ENCODE results near the gene PDK3. TPM values are rescaled to one million over a fixed set of nuclear protein-coding genes. Genes with fewer than 3 reads are reported as not detected.
A peak's percentile ranks its signal among the peaks of the same experiment; 100 is the strongest.

The PDK3 gene
- total RNA-seq, 3 donors from 2014 or later (not counting 1 experiment from before 2014, with no cell fraction given): 21.9 to 30.9 (median 28.1) TPM

GRCh38 chrX:24547961-24548360 lies 82.9 kb downstream of the PDK3 start:
- Histone ChIP-seq H3K4me1 (ENCODE audit: control insufficient read depth, insufficient read depth, low read length) (no peaks in the 10 kb centered on the region), H3K36me3 (ENCODE audit: control insufficient read depth, insufficient read depth, low read length) (no peaks in the 10 kb centered on the region), H3K27ac (ENCODE audit: low read length) (no peak overlapping the region), H3K27me3 (ENCODE audit: control insufficient read depth, insufficient read depth, low read length) (no peaks in the 10 kb centered on the region), H3K9me3 (ENCODE audit: control insufficient read depth, insufficient read depth, low read length) (no peaks in the 10 kb centered on the region), H3K4me3 (ENCODE audit: low read length) (no peak overlapping the region)
- intact Hi-C loops (cut with micrococcal nuclease): no loop called here
- Mint-ChIP-seq H3K36me3 (no peaks in the 10 kb centered on the region), H3K4me1 (no peaks in the 10 kb centered on the region), H3K27ac (no peak overlapping the region), H3K4me3 (no peak overlapping the region), H3K9me3 (no peaks in the 10 kb centered on the region), H3K27me3 (ENCODE audit: low read depth in 2 of 2) (peaks cover 0 to 4% of the 10 kb centered on the region in 2 donors)
- no peak for TF ChIP-seq CTCF (IDR thresholded peaks at IDR 0.05)
- no CpG with 5 or more reads among the region's 1 CpG for WGBS (ENCODE audit: insufficient coverage)
- DNase-seq: no peak
- ATAC-seq: no peak

- no peak overlapping the region for H3K27ac Mint-ChIP-seq
- no peak for TF ChIP-seq CTCF (IDR thresholded peaks at IDR 0.05)
- no peaks in the 10 kb centered on the region for H3K36me3 Mint-ChIP-seq
- no peaks in the 10 kb centered on the region for H3K9me3 ChIP-seq (ENCODE audit: control insufficient read depth, insufficient read depth, low read length)
- H3K4me3 ChIP-seq (ENCODE audit: low read length): no peak overlapping the region
- intact Hi-C loops (cut with micrococcal nuclease): no loop called here
- no peaks in the 10 kb centered on the region for H3K27me3 ChIP-seq (ENCODE audit: control insufficient read depth, insufficient read depth, low read length)
- H3K27ac ChIP-seq (ENCODE audit: low read length): no peak overlapping the region
- no peaks in the 10 kb centered on the region for H3K9me3 Mint-ChIP-seq
- no peak overlapping the region for H3K4me3 Mint-ChIP-seq
- ATAC-seq (no peak), DNase-seq (no peak)
- no peaks in the 10 kb centered on the region for H3K4me1 Mint-ChIP-seq
- no peaks in the 10 kb centered on the region for H3K36me3 ChIP-seq (ENCODE audit: control insufficient read depth, insufficient read depth, low read length)
- whole genome bisulfite sequencing (ENCODE audit: insufficient coverage): 88% methylated on average over 2 of the region's 5 CpGs
- no peaks in the 10 kb centered on the region for H3K4me1 ChIP-seq (ENCODE audit: control insufficient read depth, insufficient read depth, low read length)
- H3K27me3 Mint-ChIP-seq (ENCODE audit: low read depth in 2 of 2): peaks cover 0 to 8% of the 10 kb centered on the region in 2 donors
These were observed 85.1 kb downstream of the PDK3 start for GRCh38 chrX:24550166-24550565.

GRCh38 chrX:24553011-24553410 lies 87.9 kb downstream of the PDK3 start:
- DNase-seq (no peak), ATAC-seq (no peak)
- Histone ChIP-seq H3K4me3 (ENCODE audit: low read length) (no peak overlapping the region), H3K27me3 (ENCODE audit: control insufficient read depth, insufficient read depth, low read length) (no peaks in the 10 kb centered on the region), H3K36me3 (ENCODE audit: control insufficient read depth, insufficient read depth, low read length) (no peaks in the 10 kb centered on the region), H3K4me1 (ENCODE audit: control insufficient read depth, insufficient read depth, low read length) (no peaks in the 10 kb centered on the region), H3K27ac (ENCODE audit: low read length) (no peak overlapping the region), H3K9me3 (ENCODE audit: control insufficient read depth, insufficient read depth, low read length) (no peaks in the 10 kb centered on the region)
- TF ChIP-seq CTCF (IDR thresholded peaks at IDR 0.05): no peak
- H3K4me1 Mint-ChIP-seq: no peaks in the 10 kb centered on the region
- 80% methylated on average over 4 of the region's 4 CpGs for WGBS (ENCODE audit: insufficient coverage)
- H3K27ac Mint-ChIP-seq: no peak overlapping the region
- intact Hi-C loops (cut with micrococcal nuclease): no loop called here
- no peaks in the 10 kb centered on the region for H3K36me3 Mint-ChIP-seq
- H3K27me3 Mint-ChIP-seq (ENCODE audit: low read depth in 2 of 2): peaks cover 0 to 8% of the 10 kb centered on the region in 2 donors
- no peaks in the 10 kb centered on the region for H3K9me3 Mint-ChIP-seq
- no peak overlapping the region for H3K4me3 Mint-ChIP-seq

GRCh38 chrX:24561121-24561520 lies 96.0 kb downstream of the PDK3 start:
- H3K4me1 Mint-ChIP-seq: no peaks in the 10 kb centered on the region
- H3K27ac Mint-ChIP-seq: no peak overlapping the region
- Histone ChIP-seq H3K36me3 (ENCODE audit: control insufficient read depth, insufficient read depth, low read length) (no peaks in the 10 kb centered on the region), H3K27ac (ENCODE audit: low read length) (no peak overlapping the region), H3K4me1 (ENCODE audit: control insufficient read depth, insufficient read depth, low read length) (no peaks in the 10 kb centered on the region), H3K4me3 (ENCODE audit: low read length) (no peak overlapping the region), H3K27me3 (ENCODE audit: control insufficient read depth, insufficient read depth, low read length) (no peaks in the 10 kb centered on the region), H3K9me3 (ENCODE audit: control insufficient read depth, insufficient read depth, low read length) (no peaks in the 10 kb centered on the region)
- no peak for ATAC-seq
- DNase-seq: peak in 1 of 2 donors; percentile 17
- 100% methylated on average over 1 of the region's 5 CpGs for WGBS (ENCODE audit: insufficient coverage)
- no peaks in the 10 kb centered on the region for H3K27me3 Mint-ChIP-seq (ENCODE audit: low read depth in 2 of 2)
- intact Hi-C loops (cut with micrococcal nuclease): no loop called here
- TF ChIP-seq CTCF (IDR thresholded peaks at IDR 0.05): no peak
- H3K9me3 Mint-ChIP-seq: no peaks in the 10 kb centered on the region
- no peak overlapping the region for H3K4me3 Mint-ChIP-seq
- no peaks in the 10 kb centered on the region for H3K36me3 Mint-ChIP-seq
